ENCODE measurements around the gene MAOA.
"Not testable (repeated sequence)": the region's sequence is repeated elsewhere in the genome, so short reads cannot be mapped to it uniquely, and the experiment has no call there.

MAOA gene

GRCh38 chrX:43663173-43663572 is 7.1 kb downstream of the MAOA start:
- DNase-seq (ENCODE audit: low read depth, low spot score) = no peak

- DNase-seq (ENCODE audit: low read depth, low spot score) = no peak
Measured at GRCh38 chrX:43664258-43664657, 8.2 kb downstream of the MAOA start.

GRCh38 chrX:43664708-43665107 is 8.6 kb downstream of the MAOA start:
- DNase-seq (ENCODE audit: low read depth, low spot score) = no peak

GRCh38 chrX:43666311-43666912 is 10.3 kb downstream of the MAOA start:
- DNase-seq (ENCODE audit: low read depth, low spot score) = no peak

- not testable (repeated sequence) for DNase-seq (ENCODE audit: low read depth, low spot score)
Measured at GRCh38 chrX:43675965-43676628, 20.0 kb downstream of the MAOA start.

GRCh38 chrX:43676971-43677572 is 21.0 kb downstream of the MAOA start:
- no peak for DNase-seq (ENCODE audit: low read depth, low spot score)

- no peak for DNase-seq (ENCODE audit: low read depth, low spot score)
Measured at GRCh38 chrX:43677993-43678392, 21.9 kb downstream of the MAOA start.

GRCh38 chrX:43679058-43679457 is 23.0 kb downstream of the MAOA start:
- no peak for DNase-seq (ENCODE audit: low read depth, low spot score)

- DNase-seq (ENCODE audit: low read depth, low spot score) = no peak
Measured at GRCh38 chrX:43679778-43680177, 23.7 kb downstream of the MAOA start.

- no peak for DNase-seq (ENCODE audit: low read depth, low spot score)
Measured at GRCh38 chrX:43682726-43683125, 26.6 kb downstream of the MAOA start.

GRCh38 chrX:43685221-43685620 is 29.1 kb downstream of the MAOA start:
- DNase-seq (ENCODE audit: low read depth, low spot score) = no peak

GRCh38 chrX:43688586-43688985 is 32.5 kb downstream of the MAOA start:
- no peak for DNase-seq (ENCODE audit: low read depth, low spot score)

GRCh38 chrX:43693602-43694406 is 37.7 kb downstream of the MAOA start:
- no peak for DNase-seq (ENCODE audit: low read depth, low spot score)

- no peak for DNase-seq (ENCODE audit: low read depth, low spot score)
Measured at GRCh38 chrX:43699475-43699874, 43.4 kb downstream of the MAOA start.

GRCh38 chrX:43702079-43702524 is 46.0 kb downstream of the MAOA start:
- DNase-seq (ENCODE audit: low read depth, low spot score) = no peak

- DNase-seq (ENCODE audit: low read depth, low spot score) = no peak
Measured at GRCh38 chrX:43702660-43703059, 46.6 kb downstream of the MAOA start.

GRCh38 chrX:43703211-43703791 is 47.2 kb downstream of the MAOA start:
- DNase-seq (ENCODE audit: low read depth, low spot score) = no peak

GRCh38 chrX:43706786-43707370 is 50.8 kb downstream of the MAOA start:
- no peak for DNase-seq (ENCODE audit: low read depth, low spot score)

GRCh38 chrX:43707812-43708548 is 51.9 kb downstream of the MAOA start:
- DNase-seq (ENCODE audit: low read depth, low spot score) = no peak

GRCh38 chrX:43716144-43716543 is 60.0 kb downstream of the MAOA start:
- DNase-seq (ENCODE audit: low read depth, low spot score) = no peak

GRCh38 chrX:43716696-43717095 is 60.6 kb downstream of the MAOA start:
- no peak for DNase-seq (ENCODE audit: low read depth, low spot score)

Data from ELF-1 (cell line).